ENCODE measurements around the gene WSCD2.

WSCD2 gene

DNA sequence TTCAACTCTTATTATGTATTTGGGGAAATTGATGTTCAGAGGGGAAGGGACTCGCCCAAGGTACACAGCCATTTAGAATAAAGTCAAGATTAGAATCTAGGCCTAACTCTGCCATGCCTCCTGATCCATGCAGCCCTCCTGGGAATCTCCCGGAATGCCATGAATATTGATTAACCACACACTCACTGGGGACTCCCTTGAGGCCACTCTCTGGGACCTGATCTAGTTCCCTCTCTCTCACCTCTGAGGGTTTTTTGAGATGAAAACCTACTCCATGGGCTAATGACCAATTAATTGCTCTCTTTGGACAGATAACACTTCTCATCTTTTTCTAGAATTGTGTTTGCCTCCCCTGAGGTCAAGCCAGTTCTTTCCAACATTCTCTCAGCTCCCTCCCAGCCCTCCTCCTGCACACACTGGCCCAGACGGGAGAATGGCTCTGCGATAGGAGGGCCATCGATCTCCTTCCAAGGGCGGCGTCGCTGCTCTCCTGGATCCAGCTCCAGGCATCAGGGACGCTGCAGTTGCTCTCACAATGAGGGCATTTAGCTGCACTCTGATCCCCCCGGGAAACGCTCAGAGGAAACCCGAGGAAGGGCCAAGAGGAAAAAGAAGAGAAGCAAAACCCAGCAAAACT is 22.6 kb downstream of the WSCD2 start:
- DNase-seq (ENCODE audit: low read depth): no peak
- TF ChIP-seq, protein P1, sequence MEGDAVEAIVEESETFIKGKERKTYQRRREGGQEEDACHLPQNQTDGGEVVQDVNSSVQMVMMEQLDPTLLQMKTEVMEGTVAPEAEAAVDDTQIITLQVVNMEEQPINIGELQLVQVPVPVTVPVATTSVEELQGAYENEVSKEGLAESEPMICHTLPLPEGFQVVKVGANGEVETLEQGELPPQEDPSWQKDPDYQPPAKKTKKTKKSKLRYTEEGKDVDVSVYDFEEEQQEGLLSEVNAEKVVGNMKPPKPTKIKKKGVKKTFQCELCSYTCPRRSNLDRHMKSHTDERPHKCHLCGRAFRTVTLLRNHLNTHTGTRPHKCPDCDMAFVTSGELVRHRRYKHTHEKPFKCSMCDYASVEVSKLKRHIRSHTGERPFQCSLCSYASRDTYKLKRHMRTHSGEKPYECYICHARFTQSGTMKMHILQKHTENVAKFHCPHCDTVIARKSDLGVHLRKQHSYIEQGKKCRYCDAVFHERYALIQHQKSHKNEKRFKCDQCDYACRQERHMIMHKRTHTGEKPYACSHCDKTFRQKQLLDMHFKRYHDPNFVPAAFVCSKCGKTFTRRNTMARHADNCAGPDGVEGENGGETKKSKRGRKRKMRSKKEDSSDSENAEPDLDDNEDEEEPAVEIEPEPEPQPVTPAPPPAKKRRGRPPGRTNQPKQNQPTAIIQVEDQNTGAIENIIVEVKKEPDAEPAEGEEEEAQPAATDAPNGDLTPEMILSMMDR (conservative IDR thresholded peaks at IDR 0.05; ENCODE audit: low read depth, low read length): no peak
- H3K4me3 ChIP-seq (ENCODE audit: low read depth, low read length): no peak overlapping the region

DNA sequence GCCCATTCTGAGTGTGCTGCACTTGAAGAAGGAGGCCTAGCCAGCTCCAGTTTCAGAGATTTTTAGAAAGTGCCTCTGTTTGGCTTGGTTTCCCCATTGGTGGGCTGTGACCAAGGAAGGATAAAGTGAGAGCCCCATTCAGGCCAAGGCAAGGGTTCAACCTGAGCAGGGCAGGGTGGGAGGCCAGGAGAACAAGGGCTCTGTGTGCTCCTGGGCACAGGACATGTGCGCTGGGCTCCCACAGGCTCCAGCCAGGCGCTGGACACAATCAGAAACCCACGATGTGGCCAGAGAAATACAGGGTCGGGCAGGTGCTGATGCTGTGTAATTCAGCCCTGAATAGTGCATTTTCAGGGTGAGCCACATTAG is 23.1 kb downstream of the WSCD2 start:
- DNase-seq (ENCODE audit: low read depth): no peak
- TF ChIP-seq, protein P1 (conservative IDR thresholded peaks at IDR 0.05; ENCODE audit: low read depth, low read length): no peak
- H3K4me3 ChIP-seq (ENCODE audit: low read depth, low read length): no peak overlapping the region

DNA sequence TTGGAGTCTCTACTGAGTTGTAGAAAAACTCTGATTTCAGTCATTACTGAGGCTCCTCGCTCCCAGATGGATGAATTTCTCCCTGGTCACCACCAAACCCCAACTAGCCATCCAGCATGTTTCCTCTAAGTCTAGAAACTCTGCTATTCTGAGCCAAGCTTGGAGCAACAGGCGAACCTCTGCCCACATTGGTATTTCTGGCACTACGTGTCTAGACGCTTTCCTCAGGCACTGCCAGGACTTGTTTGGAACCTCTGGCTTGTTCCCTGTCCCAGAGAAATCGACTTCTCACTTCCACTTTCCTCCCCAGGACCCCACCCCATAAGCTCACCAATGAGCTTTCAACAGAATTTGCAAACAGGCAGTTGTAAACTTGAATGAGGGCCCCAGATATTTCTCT is 27.6 kb downstream of the WSCD2 start:
- no peak for DNase-seq (ENCODE audit: low read depth)
- no peak overlapping the region for H3K4me3 ChIP-seq (ENCODE audit: low read depth, low read length)
- TF ChIP-seq, protein P1 (conservative IDR thresholded peaks at IDR 0.05; ENCODE audit: low read depth, low read length): no peak

DNA sequence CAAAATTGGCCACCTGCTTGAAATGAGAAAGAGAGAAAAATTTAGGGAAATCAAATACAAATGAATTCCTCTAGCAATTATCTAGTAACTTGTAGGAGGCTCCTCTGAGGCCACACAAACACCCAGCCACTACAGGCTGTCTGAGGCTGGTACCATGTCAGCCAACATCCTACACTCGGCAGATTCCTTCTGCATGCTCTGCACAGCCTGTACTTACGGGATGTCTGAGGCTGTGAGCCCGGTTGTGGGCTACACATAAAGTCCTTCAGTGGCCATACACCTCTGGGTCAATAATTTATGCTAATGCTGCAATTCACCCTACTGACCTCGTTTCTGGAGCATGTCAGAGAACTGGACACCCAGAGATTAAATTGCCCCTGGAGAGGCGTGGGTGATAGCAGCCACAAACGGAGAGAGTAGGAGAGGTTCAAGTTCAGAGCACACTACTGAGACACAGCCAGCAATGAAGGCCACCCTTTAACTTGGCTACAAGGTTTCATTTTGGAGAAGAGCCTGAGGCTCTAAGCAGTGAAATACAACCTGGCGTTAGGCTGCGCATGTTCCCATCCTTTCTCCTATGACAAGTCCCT is 28.9 kb downstream of the WSCD2 start:
- TF ChIP-seq, protein P1 (conservative IDR thresholded peaks at IDR 0.05; ENCODE audit: low read depth, low read length): no peak
- DNase-seq (ENCODE audit: low read depth): no peak
- H3K4me3 ChIP-seq (ENCODE audit: low read depth, low read length): no peak overlapping the region

DNA sequence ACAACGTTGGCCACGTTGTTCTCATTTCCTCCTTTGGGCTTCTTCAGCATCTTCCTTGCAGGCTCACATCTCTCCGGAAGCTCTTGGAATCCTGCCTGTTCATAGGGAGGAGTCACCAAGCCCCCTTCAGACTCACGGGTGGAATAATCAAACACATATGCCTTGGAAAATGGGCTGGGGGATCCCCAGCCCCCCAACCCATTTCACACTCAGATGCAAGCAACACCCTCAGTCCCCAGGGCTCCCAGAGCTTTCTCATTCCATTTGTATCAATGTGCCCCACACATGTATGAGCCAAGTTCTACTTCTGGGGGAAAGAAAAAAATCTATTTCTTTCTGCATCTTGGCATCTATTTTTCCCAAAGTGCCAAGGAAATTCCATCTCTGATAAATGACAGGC is 33.1 kb downstream of the WSCD2 start:
- no peak overlapping the region for H3K4me3 ChIP-seq (ENCODE audit: low read depth, low read length)
- TF ChIP-seq, protein P1 (conservative IDR thresholded peaks at IDR 0.05; ENCODE audit: low read depth, low read length): no peak
- no peak for DNase-seq (ENCODE audit: low read depth)

DNA sequence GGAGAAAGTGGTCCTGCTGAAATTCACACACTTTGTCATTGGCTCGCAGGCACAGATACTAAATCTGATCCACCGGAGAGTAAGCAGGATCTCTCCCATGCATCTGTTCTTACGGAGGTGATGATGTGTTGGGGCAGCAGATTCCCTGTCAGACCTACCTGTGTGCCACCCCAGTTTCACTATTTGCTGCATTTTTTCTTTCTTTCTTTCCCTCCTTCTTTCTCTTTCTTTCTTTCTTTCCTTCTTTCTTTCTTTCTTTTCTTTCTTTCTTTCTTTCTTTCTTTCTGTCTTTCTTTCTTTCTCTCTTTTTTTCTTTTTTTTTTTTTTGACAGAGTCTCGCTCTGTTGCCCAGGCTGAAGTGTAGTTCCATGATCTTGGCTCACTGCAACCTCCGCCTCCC is 37.4 kb downstream of the WSCD2 start:
- DNase-seq (ENCODE audit: low read depth): no peak
- TF ChIP-seq, protein P1 (conservative IDR thresholded peaks at IDR 0.05; ENCODE audit: low read depth, low read length): no peak
- H3K4me3 ChIP-seq (ENCODE audit: low read depth, low read length): no peak overlapping the region

DNA sequence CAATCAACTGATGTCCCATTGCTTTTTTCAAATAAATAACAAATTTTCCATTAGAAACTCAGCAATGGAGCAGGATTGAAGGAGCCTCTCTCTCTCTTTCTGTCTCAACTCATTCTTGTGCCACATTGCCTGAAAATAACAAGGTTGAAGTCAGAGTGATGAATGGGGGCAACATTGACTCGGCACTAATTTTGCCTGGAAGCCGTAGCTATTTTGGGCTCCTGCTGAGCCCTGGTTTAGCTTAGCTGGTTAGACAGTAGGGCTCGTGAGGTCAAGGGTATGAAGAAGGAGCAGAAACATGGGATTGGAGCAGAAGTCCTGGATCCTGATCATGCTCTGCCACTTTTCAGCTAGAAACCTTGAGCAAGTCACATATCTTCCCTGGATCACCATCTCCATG is 38.9 kb downstream of the WSCD2 start:
- TF ChIP-seq, protein P1 (conservative IDR thresholded peaks at IDR 0.05; ENCODE audit: low read depth, low read length): no peak
- H3K4me3 ChIP-seq (ENCODE audit: low read depth, low read length): no peak overlapping the region
- no peak for DNase-seq (ENCODE audit: low read depth)

Data from choroid plexus epithelial cell (primary cell).